Right ventricle myocardium inferior (tissue), 1 donor: ENCODE measurements around the gene TTC27. TPM values are rescaled to one million over a fixed set of nuclear protein-coding genes. Genes with fewer than 3 reads are reported as not detected.
A peak's percentile ranks its signal among the peaks of the same experiment; 100 is the strongest.

Experiments
- ATAC-seq: fragments of 200-7000 bp; cut with Tn5 transposase; one replicate; pipeline ENCODE4 v1.9.1; 2020; ENCODE audit warnings: mild to moderate bottlenecking, moderate library complexity
- DNase-seq: peaks from one replicate; pipeline ENCODE4 v3.0.0; 2021; ENCODE audit errors: missing footprints
- intact Hi-C: fragments of 100-400 bp; cut with DNase I; formaldehyde crosslinking; loops from one replicate; pipeline ENCODE4 v1.11.0; 2022
- total RNA-seq: library from RNA; stranded (reverse); fragmentation: NEBNext Ultra II Directional; extraction: Animal tissue kit (Norgen Biotek cat#: 25700); gene quantifications from one replicate; pipeline ENCODE4 v1.2.1, GENCODE V29; 2021
- donor health status: DM: no; HTN: yes; CAD: no; lungs with severe emphysema.

TTC27 gene
- total RNA-seq, 1 donor from 2014 or later, result 8.1 TPM

- ATAC-seq (no peak), DNase-seq (no peak)
- intact Hi-C loops, result loop anchor here (10.0 kb wide), 1 partner anchor 599 kb away; no protein-coding TSS in a partner anchor
These were observed 148.1 kb downstream of the TTC27 start for GRCh38 chr2:32775954-32776353.

DNA sequence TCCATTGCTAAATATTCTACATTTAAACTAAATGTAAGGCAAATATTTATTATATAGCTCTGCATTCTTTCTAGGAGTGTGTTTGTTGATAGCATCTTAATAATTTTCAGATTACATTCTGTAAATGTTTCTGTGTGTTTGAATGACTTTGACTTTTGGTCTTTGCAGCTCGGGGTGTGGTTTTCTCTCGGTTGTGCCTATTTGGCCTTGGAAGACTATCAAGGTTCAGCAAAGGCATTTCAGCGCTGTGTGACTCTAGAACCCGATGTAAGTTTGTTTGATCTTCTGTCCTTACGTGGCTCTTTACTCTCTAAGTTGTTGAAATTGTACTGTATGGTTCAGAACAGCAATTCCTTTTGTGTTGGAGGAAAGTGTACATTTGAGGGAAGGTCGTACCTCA, 149.9 kb downstream of the TTC27 start:
- intact Hi-C loops, result loop anchor here (10.0 kb wide), 1 partner anchor 597 kb away; no protein-coding TSS in a partner anchor
- no peak for DNase-seq
- ATAC-seq, result no peak

- intact Hi-C loops, result no loop called here
- ATAC-seq, result no peak
- no peak for DNase-seq
These were observed 153.1 kb downstream of the TTC27 start for GRCh38 chr2:32780961-32781360.

DNA sequence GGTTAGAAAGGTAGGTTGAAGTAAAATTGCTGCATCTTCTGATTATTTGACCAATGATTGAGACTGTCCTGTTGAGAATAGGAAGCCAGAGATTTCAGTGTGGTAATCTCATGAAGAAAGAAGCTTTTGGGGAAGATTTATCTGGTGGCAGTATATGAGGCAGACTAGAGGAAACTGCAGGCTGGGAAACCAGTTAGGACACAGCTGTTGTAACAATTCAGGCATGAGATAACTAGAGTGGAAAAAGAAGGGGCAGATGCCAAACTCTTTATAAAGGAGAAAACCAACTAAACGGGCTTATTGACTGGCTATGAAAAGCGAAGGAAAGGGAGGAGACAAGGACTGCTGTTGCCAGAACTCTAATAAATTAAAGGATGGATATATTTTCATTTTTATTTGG, 155.6 kb downstream of the TTC27 start:
- DNase-seq, result no peak
- intact Hi-C loops, result no loop called here
- peak; percentile 94 for ATAC-seq

GRCh38 chr2:32783933-32784332, 156.1 kb downstream of the TTC27 start:
- ATAC-seq, result peak; percentile 78
- no peak for DNase-seq
- intact Hi-C loops, result no loop called here

DNA sequence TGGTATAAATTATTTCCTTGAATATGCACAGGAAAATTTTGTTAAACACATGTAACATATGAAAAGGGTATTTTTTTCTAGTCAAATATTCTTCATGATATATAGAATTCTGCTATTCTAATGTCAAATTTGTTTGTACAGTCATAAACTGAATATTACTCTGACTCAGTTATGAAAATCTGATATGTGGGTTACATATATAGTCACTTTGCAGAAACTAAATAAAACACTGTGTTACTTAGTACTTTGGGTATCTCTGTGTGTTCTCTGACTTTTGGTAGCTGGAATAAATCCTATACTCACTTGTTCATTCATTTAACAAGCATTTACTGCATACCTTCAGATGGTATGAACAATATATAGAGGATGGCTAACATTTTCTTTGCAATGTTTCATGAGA, 159.4 kb downstream of the TTC27 start:
- DNase-seq (no peak), ATAC-seq (no peak)
- intact Hi-C loops, result no loop called here

DNA sequence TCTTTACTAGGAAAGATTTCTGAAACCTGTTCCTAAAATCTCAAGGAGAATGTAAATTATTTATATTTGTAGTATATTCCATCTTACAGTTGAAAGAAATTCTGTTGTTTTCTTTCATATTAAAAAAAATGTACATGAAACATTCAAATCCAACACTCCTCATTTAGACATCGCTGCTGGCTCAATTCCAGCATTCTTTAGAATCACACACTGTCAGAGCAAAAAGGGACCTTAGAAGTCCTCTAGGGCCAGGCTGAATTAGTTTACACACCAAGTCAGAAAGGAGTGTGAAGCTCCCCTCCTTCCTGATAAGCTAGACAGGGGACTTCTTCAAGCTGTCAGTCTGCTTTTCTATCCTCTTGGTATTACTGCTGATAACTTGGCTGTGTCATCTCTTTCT, 160.3 kb downstream of the TTC27 start:
- ATAC-seq (no peak), DNase-seq (no peak)
- intact Hi-C loops, result no loop called here

DNA sequence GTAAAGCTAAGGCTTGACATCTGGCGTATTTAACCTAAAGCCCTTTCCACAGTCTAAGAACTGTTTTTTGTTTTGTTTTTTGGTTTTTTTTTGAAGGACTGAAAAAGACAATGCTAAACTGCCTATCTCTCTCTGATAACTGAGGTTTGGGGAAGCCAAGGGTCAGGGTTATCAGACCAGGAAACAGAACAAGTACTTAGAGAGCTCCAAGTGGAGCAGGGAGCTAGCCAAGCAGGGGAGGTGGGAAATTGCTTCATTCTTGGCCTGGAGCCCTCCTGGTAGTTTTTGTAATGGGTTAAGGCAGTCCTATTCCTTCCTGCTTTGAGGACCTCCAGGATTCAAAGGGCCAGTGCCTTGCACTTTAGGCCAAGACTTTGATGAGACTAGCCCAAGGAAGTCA, 164.6 kb downstream of the TTC27 start:
- ATAC-seq (peak; percentile 73), DNase-seq (no peak)
- intact Hi-C loops, result no loop called here

DNA sequence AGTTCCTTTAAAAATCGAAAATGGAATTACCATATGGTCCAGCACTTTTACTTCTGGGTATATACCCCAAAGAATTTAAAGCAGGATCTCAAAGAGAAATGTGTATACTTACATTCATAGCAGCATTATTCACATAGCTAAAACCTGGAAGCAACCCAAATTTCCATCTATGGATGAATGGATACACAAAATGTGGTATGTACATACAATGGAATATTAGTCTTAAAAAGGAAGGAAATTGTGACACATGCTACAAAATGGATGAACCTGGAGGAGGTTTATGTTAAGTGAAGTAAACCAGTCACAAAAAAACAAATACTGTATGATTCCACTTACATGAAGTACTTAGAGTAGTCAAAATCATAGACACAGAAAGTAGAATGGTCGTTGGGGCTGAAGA, 171.0 kb downstream of the TTC27 start:
- ATAC-seq (no peak), DNase-seq (no peak)
- intact Hi-C loops, result no loop called here

DNA sequence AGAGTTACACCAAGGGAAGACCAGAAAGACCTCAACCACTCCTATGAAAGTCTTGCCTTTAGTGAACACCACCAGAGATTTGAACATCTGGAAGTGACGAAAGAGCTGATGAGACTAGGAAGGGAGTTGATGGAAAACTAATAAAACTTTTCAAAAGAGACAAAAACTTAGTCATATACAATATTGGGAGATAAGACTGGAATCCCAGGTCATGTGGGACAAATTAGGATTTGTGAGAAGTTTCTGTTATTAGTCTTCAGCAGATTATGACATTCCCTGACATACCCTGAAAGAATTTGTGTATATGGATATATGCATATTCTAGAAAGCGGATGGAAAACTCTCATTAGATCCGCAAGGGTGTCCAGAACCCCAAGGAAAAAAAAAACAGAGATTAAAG, 173.9 kb downstream of the TTC27 start:
- DNase-seq (no peak), ATAC-seq (no peak)
- intact Hi-C loops, result no loop called here

- no peak for DNase-seq
- intact Hi-C loops, result no loop called here
- no peak for ATAC-seq
These were observed 175.0 kb downstream of the TTC27 start for GRCh38 chr2:32802877-32803276.

DNA sequence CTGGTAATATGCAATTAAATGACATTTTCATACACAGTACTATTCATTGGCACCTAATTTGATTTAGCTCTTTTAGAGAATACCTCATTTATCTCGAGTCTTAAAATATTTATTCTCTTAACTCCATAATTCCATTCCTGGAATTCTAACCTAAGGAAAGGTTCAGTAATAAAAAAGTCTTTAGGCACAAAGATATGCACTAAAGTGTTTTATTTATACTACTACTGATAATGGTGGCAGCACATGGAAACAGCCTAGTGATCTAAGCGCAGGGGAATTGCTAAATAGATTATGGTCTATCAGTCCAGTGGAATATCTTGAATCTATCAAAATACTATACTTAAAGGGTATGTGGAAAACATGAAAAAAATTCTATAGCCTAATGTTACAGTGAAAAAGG, 176.4 kb downstream of the TTC27 start:
- DNase-seq (no peak), ATAC-seq (no peak)
- intact Hi-C loops, result no loop called here

DNA sequence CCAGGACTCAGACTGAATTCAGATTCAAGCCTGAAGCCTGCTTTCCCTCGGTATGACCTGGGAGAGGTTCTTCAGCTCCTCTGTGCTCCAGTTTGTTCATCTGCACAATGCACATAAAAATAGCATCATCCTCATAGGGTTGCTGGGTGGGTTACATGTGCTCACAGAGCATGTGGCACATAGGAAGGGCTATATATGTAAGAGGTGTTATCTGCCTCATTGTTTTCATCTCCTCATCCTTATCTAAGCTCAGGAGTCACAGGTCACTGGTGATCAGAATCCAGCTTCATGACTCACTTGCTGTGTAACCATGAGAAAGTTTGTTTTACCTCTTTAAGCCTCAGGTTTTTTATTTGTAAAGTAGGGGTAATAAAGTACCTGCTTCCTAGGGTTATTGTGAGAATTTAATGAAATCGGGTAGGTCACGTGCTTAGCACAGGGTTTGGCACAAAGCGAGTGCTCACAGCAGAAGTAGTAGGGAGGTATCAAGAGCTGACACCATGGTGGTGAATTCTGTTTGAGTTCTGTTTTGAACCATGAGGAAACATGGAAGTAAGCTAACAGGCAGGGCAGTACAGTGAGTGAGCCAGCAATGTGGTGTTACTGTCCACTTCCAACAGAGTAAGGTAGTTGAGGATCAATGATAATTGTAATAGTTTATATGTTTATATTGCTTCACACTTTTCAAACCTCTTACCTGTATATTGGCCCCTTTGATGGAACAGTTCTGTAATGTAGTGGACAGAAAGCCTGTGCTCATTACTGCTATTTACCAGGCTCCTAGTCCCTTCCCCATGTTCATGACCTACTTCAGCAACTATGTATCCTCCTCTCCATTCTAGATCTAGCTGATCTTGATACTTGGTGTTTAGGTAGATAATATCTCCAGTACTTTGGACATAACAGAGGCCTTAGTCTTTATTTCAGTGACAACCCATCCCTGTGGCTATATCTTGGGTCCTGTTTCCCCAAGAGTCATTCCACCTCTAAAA, 177.6 kb downstream of the TTC27 start:
- ATAC-seq, result no peak
- intact Hi-C loops, result no loop called here
- no peak for DNase-seq

GRCh38 chr2:32806857-32807256, 179.0 kb downstream of the TTC27 start:
- ATAC-seq (no peak), DNase-seq (no peak)
- intact Hi-C loops, result no loop called here

- intact Hi-C loops, result no loop called here
- DNase-seq (no peak), ATAC-seq (no peak)
These were observed 179.8 kb downstream of the TTC27 start for GRCh38 chr2:32807662-32808061.

DNA sequence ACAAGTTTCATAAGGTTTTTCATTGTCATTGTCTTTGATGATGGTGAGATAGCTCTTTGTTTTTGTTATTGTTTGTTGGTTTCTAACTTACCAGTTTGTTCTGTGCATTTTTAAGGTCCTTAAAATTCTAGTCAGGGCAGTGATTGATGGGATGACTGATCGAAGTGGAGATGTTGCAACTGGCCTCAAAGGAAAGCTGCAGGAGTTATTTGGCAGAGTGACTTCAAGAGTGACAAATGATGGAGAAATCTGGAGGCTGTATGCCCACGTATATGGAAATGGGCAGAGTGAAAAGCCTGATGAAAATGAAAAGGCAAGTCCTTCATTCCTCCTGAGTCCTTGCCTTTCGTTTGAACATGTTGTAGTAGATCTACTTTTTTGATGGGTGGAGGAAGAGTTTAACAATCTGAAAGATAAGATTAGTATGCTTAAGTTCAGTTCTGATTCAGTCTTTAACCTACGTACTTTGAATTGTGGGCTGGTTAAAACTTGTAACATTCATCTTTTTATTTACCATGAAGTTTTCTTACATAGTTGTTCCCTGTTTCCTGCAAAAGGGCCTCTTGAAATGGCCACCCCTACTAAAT, 183.2 kb downstream of the TTC27 start:
- ATAC-seq (no peak), DNase-seq (no peak)
- intact Hi-C loops, result no loop called here

DNA sequence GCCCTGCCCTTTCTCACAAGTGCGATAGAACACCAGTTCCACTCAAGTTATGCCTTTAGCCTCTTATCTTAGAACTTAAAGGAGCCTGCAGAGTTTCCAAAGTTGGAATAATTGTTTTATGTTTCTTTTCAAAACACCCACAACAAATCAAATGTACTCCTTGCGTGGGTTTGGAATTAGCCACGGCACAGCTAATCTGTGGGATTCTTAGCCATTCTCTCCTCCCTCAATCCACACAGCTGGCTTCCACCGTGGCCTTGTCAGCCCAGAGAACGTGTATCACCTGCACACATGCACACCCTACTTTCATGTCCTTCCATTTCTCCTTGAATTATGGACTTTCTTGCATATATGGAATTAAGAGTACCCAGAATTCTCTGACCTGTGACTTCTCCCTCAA, 183.8 kb downstream of the TTC27 start:
- ATAC-seq (no peak), DNase-seq (no peak)
- intact Hi-C loops, result no loop called here

DNA sequence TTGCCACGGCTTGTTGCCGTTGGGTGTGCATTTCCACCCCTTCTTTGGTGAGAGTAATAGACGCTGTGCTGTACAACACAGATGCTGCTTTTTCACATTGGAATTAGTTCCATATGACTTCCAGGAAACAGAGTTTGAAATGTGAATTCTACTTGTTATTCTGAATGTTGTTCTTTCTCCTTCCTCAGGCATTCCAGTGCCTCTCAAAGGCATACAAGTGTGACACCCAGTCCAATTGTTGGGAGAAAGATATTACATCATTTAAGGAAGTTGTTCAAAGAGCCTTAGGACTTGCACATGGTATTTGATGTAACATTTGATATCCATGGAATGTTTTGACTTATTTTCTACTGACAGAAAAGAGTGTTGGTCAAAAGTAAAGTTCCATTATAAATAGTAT, 184.5 kb downstream of the TTC27 start:
- ATAC-seq, result no peak
- intact Hi-C loops, result no loop called here
- DNase-seq, result no peak

- intact Hi-C loops, result no loop called here
- ATAC-seq (peak; percentile 52), DNase-seq (no peak)
These were observed 192.2 kb downstream of the TTC27 start for GRCh38 chr2:32820088-32820487.

- intact Hi-C loops, result no loop called here
- DNase-seq (no peak), ATAC-seq (no peak)
These were observed 192.9 kb downstream of the TTC27 start for GRCh38 chr2:32820701-32821100.
